ENCODE measurements around the gene FBXW2.

DNA sequence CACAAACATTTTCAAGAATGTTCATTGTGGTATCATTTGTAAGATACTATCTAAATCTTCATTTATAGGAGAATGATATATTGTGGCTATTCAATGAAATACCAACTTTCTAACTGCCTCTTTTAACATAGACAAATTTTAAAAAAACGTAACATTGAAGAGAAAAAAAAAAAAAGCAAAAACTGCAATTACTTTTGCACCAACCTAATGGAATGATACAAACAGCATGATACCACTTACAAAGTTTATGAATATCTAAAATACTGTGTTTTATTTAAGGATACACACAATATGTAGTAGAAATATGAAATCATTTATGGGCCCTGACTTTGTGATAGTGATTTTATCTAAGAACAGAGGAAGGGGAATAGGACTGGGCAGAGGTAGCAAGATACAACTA, 25.4 kb upstream of the FBXW2 start:
- no peak for TF ChIP-seq POLR2A (IDR thresholded peaks at IDR 0.05)
- TF ChIP-seq, protein P1, sequence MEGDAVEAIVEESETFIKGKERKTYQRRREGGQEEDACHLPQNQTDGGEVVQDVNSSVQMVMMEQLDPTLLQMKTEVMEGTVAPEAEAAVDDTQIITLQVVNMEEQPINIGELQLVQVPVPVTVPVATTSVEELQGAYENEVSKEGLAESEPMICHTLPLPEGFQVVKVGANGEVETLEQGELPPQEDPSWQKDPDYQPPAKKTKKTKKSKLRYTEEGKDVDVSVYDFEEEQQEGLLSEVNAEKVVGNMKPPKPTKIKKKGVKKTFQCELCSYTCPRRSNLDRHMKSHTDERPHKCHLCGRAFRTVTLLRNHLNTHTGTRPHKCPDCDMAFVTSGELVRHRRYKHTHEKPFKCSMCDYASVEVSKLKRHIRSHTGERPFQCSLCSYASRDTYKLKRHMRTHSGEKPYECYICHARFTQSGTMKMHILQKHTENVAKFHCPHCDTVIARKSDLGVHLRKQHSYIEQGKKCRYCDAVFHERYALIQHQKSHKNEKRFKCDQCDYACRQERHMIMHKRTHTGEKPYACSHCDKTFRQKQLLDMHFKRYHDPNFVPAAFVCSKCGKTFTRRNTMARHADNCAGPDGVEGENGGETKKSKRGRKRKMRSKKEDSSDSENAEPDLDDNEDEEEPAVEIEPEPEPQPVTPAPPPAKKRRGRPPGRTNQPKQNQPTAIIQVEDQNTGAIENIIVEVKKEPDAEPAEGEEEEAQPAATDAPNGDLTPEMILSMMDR (IDR thresholded peaks at IDR 0.05) = no peak
